ENCODE data around the gene CACNA2D2. TPM values are rescaled to one million over a fixed set of nuclear protein-coding genes. Genes with fewer than 3 reads are reported as not detected.
A peak's percentile ranks its signal among the peaks of the same experiment; 100 is the strongest.

Gene CACNA2D2
- polyA plus RNA-seq, 6 donors from 2014 or later: 0.17 to 0.24 (median 0.18) TPM; not detected in 3

- Mint-ChIP-seq H3K36me3 (no peaks in the 10 kb centered on the region), H3K27ac (no peak overlapping the region), H3K9me3 (no peaks in the 10 kb centered on the region), H3K4me3 (peak overlapping the region in 1 of 8 donors; percentile 29), H3K27me3 (peaks cover 4 to 47% (median 39%) of the 10 kb centered on the region in 3 donors), H3K4me1 (peaks cover 0 to 5% (median 4%) of the 10 kb centered on the region in 3 donors)
- DNase-seq: no peak
- no peak for ATAC-seq (ENCODE audit: low read depth in 2 of 2)
Observed at GRCh38 chr3:50455161-50456018, 48.0 kb downstream of the CACNA2D2 start.

GRCh38 chr3:50454481-50455070, 48.9 kb downstream of the CACNA2D2 start:
- ATAC-seq (ENCODE audit: low read depth in 2 of 2) (no peak), DNase-seq (no peak)
- Mint-ChIP-seq H3K4me1 (peaks cover 0 to 9% (median 6%) of the 10 kb centered on the region in 3 donors), H3K36me3 (no peaks in the 10 kb centered on the region), H3K4me3 (no peak overlapping the region), H3K27ac (no peak overlapping the region), H3K27me3 (peaks cover 4 to 45% (median 39%) of the 10 kb centered on the region in 3 donors), H3K9me3 (no peaks in the 10 kb centered on the region)

GRCh38 chr3:50453907-50454306, 49.5 kb downstream of the CACNA2D2 start:
- no peaks in the 10 kb centered on the region for H3K9me3 Mint-ChIP-seq
- H3K27ac Mint-ChIP-seq: no peak overlapping the region
- H3K4me3 Mint-ChIP-seq: no peak overlapping the region
- H3K4me1 Mint-ChIP-seq: peaks cover 0 to 9% (median 6%) of the 10 kb centered on the region in 3 donors
- DNase-seq (no peak), ATAC-seq (ENCODE audit: low read depth in 2 of 2) (no peak)
- H3K36me3 Mint-ChIP-seq: no peaks in the 10 kb centered on the region
- H3K27me3 Mint-ChIP-seq: peaks cover 4 to 38% (median 32%) of the 10 kb centered on the region in 3 donors

- H3K4me3 Mint-ChIP-seq: peak overlapping the region in 5 of 8 donors; percentile 55 to 80 (median 69)
- H3K27ac Mint-ChIP-seq: peak overlapping the region in 3 of 6 donors; percentile 37 to 76 (median 69)
- peak in 1 of 2 donors; percentile 53 for ATAC-seq (ENCODE audit: low read depth in 2 of 2)
- peaks cover 0 to 21% (median 18%) of the 10 kb centered on the region in 3 donors for H3K27me3 Mint-ChIP-seq
- no peaks in the 10 kb centered on the region for H3K36me3 Mint-ChIP-seq
- peaks cover 0 to 9% (median 6%) of the 10 kb centered on the region in 3 donors for H3K4me1 Mint-ChIP-seq
- DNase-seq: peak; percentile 9
- no peaks in the 10 kb centered on the region for H3K9me3 Mint-ChIP-seq
Observed at GRCh38 chr3:50450209-50450921, 53.1 kb downstream of the CACNA2D2 start.

DNA sequence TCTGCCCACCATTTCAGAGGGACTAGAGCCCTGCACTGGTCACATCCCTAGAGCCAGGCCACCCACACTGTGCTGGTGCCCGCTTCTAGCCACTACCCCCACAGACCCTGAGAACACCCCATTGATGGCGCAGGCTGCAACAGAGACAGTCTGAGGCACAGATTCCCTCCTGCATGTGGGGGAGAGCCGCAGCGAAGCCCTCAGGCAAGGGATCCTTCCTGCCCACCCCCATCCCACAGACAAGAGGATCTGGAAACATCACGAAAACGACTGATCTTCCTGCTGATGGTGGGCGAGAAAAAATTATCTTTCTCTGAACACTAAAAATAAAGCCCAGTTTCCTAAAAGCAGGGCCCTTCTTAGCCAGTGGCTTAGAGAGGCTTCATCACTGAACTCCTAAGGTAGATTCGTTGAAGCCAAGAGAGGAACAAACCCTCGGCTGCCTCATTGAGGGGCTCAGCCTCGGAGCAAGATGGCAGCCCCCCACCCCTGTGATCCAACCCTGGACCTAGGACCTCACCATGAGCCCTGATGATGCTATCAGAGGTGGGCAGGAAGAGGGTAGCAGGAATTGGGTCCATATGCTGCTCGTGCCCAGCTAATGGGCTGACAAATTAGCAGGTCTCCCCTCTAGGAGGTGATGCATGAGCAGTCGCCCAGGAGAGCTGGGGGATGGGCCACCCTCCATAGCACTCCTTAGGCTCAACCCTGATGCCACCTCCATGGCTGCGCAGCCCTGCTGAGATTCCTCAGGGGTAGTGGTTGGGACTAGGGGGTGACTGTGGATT, 54.5 kb downstream of the CACNA2D2 start:
- peaks cover 0 to 9% (median 6%) of the 10 kb centered on the region in 3 donors for H3K4me1 Mint-ChIP-seq
- peaks cover 0 to 16% (median 10%) of the 10 kb centered on the region in 3 donors for H3K27me3 Mint-ChIP-seq
- no peak overlapping the region for H3K4me3 Mint-ChIP-seq
- ATAC-seq (ENCODE audit: low read depth in 2 of 2): no peak
- no peaks in the 10 kb centered on the region for H3K9me3 Mint-ChIP-seq
- no peak for DNase-seq
- no peak overlapping the region for H3K27ac Mint-ChIP-seq
- H3K36me3 Mint-ChIP-seq: no peaks in the 10 kb centered on the region

DNA sequence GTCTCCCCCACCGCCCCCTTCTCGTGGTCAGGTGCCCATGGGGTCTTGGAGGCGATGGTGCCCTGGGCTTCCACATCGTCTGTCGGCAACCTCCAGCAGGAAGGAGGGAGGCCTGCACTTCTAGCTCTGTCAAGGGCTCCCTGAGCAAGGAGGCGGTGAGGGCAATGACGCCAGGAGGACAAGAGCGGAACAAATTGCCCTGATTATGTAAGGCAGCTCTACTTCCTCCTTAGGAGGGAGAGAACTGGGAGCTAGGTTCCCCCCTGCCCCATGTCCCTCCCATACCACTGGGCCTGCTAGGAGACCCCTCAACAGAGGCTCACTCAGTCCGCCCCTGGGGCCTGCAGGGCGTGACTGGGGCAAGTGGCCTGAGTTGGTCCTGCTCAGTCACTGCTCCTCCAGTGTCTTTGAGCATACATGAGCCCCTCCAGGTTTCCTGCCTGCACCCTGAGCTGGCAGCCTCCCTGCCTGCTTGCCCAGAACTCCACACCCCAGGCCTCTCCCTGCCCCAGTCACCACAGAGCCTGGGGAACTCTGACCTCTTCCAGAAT, 56.1 kb downstream of the CACNA2D2 start:
- H3K27ac Mint-ChIP-seq: peak overlapping the region in 1 of 6 donors; percentile 21
- H3K4me3 Mint-ChIP-seq: no peak overlapping the region
- H3K4me1 Mint-ChIP-seq: peaks cover 0 to 9% (median 6%) of the 10 kb centered on the region in 3 donors
- H3K9me3 Mint-ChIP-seq: no peaks in the 10 kb centered on the region
- ATAC-seq (ENCODE audit: low read depth in 2 of 2) (no peak), DNase-seq (no peak)
- peaks cover 0 to 7% (median 0%) of the 10 kb centered on the region in 3 donors for H3K27me3 Mint-ChIP-seq
- no peaks in the 10 kb centered on the region for H3K36me3 Mint-ChIP-seq

DNA sequence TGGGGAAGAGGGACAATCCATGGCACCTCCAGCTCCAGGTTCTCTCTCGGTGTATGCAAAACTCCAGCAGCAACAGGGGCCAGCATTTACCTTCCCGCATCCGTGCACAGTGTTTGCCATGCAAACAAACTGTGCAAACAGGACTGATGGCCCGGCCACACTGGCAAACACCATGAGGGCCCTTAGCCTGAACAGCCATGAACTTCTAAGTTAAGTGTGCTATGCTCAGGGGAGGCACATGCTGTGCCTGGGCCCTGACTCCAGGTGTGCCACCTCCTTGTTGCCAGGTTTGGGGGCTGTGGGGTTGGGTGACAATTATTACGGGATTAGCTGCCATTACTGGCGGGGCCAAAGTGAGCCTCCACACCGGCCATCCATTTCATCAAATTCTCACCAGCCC, 57.5 kb downstream of the CACNA2D2 start:
- H3K27ac Mint-ChIP-seq: no peak overlapping the region
- H3K4me3 Mint-ChIP-seq: no peak overlapping the region
- H3K9me3 Mint-ChIP-seq: no peaks in the 10 kb centered on the region
- peaks cover 0 to 4% (median 0%) of the 10 kb centered on the region in 3 donors for H3K27me3 Mint-ChIP-seq
- DNase-seq (no peak), ATAC-seq (ENCODE audit: low read depth in 2 of 2) (no peak)
- peaks cover 0 to 9% (median 6%) of the 10 kb centered on the region in 3 donors for H3K4me1 Mint-ChIP-seq
- H3K36me3 Mint-ChIP-seq: no peaks in the 10 kb centered on the region

DNA sequence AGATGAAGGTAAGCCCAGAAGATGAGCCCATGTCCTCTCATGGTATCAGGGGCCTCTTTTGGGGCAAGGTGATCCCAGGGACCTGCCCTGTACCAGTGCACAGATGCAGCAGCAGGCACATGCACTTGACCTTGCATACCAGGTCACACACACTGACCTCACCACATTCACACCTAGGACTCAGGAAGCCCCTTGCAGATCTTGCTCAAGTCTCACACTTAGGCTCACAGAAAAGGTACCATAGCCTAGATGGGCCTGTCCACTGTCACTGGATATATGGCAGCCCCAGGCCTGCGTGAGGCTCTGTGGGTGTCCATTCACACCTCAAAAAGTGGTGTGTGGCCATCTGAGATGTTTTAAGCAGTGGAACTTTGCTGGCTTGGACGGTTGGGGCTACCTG, 58.7 kb downstream of the CACNA2D2 start:
- no peak overlapping the region for H3K27ac Mint-ChIP-seq
- no peaks in the 10 kb centered on the region for H3K4me1 Mint-ChIP-seq
- H3K9me3 Mint-ChIP-seq: no peaks in the 10 kb centered on the region
- DNase-seq: no peak
- no peak for ATAC-seq (ENCODE audit: low read depth in 2 of 2)
- H3K27me3 Mint-ChIP-seq: no peaks in the 10 kb centered on the region
- no peak overlapping the region for H3K4me3 Mint-ChIP-seq
- H3K36me3 Mint-ChIP-seq: no peaks in the 10 kb centered on the region

DNA sequence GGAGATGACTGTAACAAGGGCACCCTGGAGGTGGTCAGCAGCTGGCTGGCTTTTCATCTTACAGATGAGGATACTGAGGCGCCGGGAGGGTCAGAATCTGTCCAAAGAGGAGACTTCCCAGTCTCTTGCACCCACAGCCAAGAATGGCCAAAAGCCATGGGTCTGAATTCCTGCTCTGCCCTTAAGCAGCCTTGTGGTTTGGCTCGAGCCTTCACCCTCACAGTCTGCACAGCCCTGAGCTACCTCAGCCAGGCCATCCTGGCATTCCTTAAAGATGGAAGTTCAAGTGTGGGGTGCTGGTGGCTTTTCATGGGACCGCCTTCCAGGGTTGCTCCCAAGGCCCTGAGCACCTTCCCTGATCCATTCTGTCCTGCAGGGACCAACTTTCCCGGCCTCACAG, 59.2 kb downstream of the CACNA2D2 start:
- Mint-ChIP-seq H3K4me3 (no peak overlapping the region), H3K4me1 (no peaks in the 10 kb centered on the region), H3K27ac (peak overlapping the region in 2 of 6 donors; percentile 18 to 52), H3K9me3 (no peaks in the 10 kb centered on the region), H3K36me3 (no peaks in the 10 kb centered on the region), H3K27me3 (no peaks in the 10 kb centered on the region)
- no peak for DNase-seq
- ATAC-seq (ENCODE audit: low read depth in 2 of 2): no peak

DNA sequence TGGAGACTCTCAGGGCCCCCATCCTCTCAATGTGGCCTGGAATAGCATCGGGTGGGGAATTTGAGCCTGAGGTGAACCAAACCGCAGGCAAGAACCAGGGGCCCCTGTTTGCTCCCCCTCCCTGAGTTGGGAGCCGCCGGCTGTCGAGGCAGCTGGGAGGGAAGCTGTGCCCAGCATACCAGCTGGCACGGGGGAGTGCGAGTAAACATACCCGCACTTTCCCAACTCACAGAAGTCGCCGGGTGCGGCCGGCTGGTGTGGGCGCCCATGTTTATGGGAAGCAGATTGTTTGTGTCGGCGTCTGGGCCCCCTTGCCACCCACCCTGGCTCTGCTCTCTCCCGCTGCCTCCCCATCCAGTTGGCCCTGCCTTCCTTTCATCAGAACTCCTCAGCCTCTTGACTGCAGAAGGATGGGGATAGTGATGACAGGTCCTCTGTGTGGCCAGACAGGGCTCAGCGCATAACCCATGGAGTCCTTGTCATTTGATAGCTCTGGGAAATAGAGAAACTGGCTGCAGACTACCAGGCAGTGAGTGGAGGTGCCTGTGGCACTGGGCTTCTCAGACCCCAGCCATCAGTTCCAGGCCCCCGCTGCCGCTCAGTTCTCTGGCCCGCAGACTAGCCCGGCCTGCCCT, 60.4 kb downstream of the CACNA2D2 start:
- no peak overlapping the region for H3K4me3 Mint-ChIP-seq
- DNase-seq (no peak), ATAC-seq (ENCODE audit: low read depth in 2 of 2) (no peak)
- no peaks in the 10 kb centered on the region for H3K9me3 Mint-ChIP-seq
- no peaks in the 10 kb centered on the region for H3K36me3 Mint-ChIP-seq
- H3K27ac Mint-ChIP-seq: no peak overlapping the region
- H3K27me3 Mint-ChIP-seq: no peaks in the 10 kb centered on the region
- H3K4me1 Mint-ChIP-seq: no peaks in the 10 kb centered on the region

DNA sequence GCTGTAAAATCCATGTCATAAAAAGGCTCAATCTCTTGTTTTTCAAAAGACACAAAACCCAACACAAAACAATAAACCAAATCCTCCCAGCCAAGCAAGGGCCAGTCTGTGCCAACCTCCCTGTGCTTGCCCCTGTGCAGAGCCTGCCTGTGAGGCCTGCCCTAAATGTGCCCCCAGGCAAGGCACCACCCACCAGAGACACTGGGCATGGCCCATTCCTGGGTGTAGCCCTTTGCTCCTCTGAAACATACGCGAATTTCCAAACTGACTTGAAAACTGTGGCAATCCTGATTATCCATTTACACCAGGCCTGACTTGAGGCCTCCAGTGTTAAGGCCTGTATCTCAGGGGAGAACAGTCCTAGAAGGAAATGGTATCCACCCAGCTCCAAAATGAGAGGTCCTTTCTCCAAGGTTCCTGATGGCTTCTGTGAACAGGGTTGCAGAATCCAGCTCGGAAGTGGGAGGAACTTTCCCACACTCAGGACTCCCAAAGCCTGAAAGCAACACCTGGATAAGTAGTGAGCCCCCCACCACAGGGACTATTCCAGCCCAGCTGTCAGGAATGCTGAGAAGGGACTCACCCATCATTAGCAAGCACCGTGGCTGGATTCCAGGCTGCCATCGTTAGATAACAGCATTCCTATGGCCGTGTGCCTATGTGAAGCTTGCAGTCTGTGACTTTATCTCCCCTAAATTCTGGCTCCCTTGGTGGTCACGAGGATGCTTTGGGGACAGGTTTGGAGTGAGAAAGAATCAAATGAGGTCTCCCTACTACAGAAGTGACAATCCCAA, 61.8 kb downstream of the CACNA2D2 start:
- peaks cover 0 to 9% (median 7%) of the 10 kb centered on the region in 3 donors for H3K27me3 Mint-ChIP-seq
- DNase-seq (no peak), ATAC-seq (ENCODE audit: low read depth in 2 of 2) (no peak)
- no peaks in the 10 kb centered on the region for H3K9me3 Mint-ChIP-seq
- no peaks in the 10 kb centered on the region for H3K36me3 Mint-ChIP-seq
- H3K4me1 Mint-ChIP-seq: no peaks in the 10 kb centered on the region
- H3K4me3 Mint-ChIP-seq: no peak overlapping the region
- H3K27ac Mint-ChIP-seq: no peak overlapping the region
